Measurements from ENCODE around the gene GDF9. TPM values are rescaled to one million over a fixed set of nuclear protein-coding genes. Genes with fewer than 3 reads are reported as not detected.

The GDF9 gene
- total and polyA plus RNA-seq, 10 of the 15 experiments (the other 5 are each of a cell fraction or from before 2014, with no cell fraction given), result 0.11 to 1.5 (median 0.34) TPM

DNA sequence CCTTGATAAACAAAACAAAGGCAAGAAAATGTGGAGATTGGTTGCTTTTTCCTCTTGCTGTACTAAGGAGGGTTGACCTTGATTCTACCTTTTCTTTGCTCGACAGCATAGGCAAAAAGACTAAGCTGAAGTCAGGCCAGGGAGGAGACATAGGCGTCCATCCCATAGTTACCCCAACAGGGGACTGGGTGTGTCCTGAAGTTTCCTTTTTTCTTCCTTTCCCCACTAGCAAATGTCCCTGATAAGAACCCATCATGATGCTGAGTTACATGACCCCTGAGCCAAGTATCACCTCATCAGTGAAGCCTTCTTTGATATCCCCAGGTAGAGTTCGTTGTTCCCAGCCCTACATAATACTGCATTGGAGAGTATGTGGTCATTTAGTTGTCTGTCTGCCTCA, 26.0 kb downstream of the GDF9 start (continued):
- TF ChIP-seq CREM (IDR thresholded peaks at IDR 0.05; ENCODE audit: low read depth) (no peak), STAT1 (conservative IDR thresholded peaks at IDR 0.05) (no peak), TAF1 (IDR thresholded peaks at IDR 0.05; ENCODE audit: borderline replicate concordance, low read depth, low read length) (no peak), BRCA1 (IDR thresholded peaks at IDR 0.05; ENCODE audit: low read depth, low read length) (no peak), ZNF217 (IDR thresholded peaks at IDR 0.05) (no peak)

DNA sequence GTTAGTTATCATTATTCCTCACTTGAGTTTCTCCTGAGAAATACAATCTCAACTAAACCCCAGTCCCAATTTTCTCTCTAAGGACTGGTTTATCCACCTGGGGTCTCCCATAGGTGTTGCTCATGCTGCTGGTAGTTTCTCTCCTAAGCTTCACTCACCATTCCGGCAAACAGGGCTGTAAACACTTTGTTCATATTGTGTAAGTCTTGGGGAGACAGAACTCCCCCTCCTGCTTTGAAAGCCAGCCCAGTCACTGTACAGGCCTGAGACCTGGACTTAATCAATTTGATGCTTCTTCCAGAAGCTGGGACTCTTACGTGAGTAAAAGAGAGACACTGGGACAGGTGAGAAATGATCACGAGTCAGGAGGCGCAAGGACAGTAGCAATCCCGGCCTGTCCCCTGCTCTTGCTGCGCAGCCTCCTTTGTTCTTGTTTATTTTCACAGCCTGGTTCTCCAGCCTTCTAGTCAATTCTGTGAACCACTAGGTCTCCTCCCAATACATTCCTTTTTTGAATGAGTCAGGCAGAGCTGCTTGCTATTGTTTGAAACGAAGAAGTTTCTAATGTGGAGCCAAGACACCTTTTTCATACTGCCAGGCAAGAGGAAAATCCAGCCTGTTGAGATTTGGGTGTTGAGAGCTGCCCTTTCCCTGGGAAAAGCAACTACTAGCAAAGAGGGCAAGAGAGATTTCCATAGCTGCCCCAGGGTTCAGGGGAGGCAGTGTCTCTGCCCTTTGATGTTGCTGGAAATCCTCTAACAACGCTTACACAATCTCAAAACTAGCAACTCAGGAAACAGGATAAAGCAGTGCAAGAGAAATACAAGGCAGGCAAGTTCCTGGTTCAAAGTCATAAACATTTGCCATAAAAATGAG, 26.6 kb downstream of the GDF9 start:
- no peak for FAIRE-seq
- intact Hi-C loops (cut with micrococcal nuclease; ENCODE audit: unreplicated experiment), result no loop called here
- Histone ChIP-seq H3K9ac (ENCODE audit: control insufficient read depth, insufficient read depth, low read length) (no peak overlapping the region), H3K4me1 (ENCODE audit: control insufficient read depth, insufficient read depth, low read length) (no peaks in the 10 kb centered on the region), H3K79me2 (ENCODE audit: control insufficient read depth, insufficient read depth, low read length) (no peaks in the 10 kb centered on the region), H3K27me3 (replicated peaks in 1 of 2; ENCODE audit: control insufficient read depth in 2 of 2, insufficient read depth in 2 of 2, low read length in 1 of 2) (no peaks in the 10 kb centered on the region), H3K4me2 (ENCODE audit: control insufficient read depth, insufficient read depth) (no peak overlapping the region), H3K27ac (ENCODE audit: control insufficient read depth, insufficient read depth) (no peak overlapping the region), H3K4me3 (no peak overlapping the region), H3K9me3 (replicated peaks; ENCODE audit: control insufficient read depth, insufficient read depth, low read length) (no peaks in the 10 kb centered on the region), H3K36me3 (ENCODE audit: control insufficient read depth in 2 of 2, insufficient read depth in 2 of 2, low read length in 1 of 2) (no peaks in the 10 kb centered on the region), H2AFZ (ENCODE audit: control insufficient read depth, low read depth, low read length) (no peak overlapping the region), H4K20me1 (ENCODE audit: control insufficient read depth, insufficient read depth) (no peaks in the 10 kb centered on the region)
- BruUV-seq (replicated peaks), result no TSS peak
- SMC1A ChIA-PET (ENCODE audit: uncharacterized antibody, unreplicated experiment), result interaction anchor here (1.0 kb wide), 1 partner anchor 200 kb away, joined by 4 read pairs; no protein-coding TSS in a partner anchor
- POLR2A ChIA-PET, result no interaction called here
- 83% methylated on average over 8 of the region's 8 CpGs for WGBS (ENCODE audit: insufficient coverage, insufficient replicate concordance, low lambda C conversion rate, missing lambda C conversion rate)
- no peak for ATAC-seq
- in situ Hi-C loops (cut with MboI), result no loop called here
- RAD21 ChIA-PET (ENCODE audit: unreplicated experiment), result no interaction called here
- no peak for DNase-seq (ENCODE audit: low read depth, low spot score)
- CTCF ChIA-PET, result interaction anchor here (0.6 to 0.9 kb wide), 2 partner anchors 22 to 132 kb away, joined by 3 read pairs; no protein-coding TSS in a partner anchor
- no peak for TF ChIP-seq JUNB (IDR thresholded peaks at IDR 0.05)
- TF ChIP-seq, protein P1, sequence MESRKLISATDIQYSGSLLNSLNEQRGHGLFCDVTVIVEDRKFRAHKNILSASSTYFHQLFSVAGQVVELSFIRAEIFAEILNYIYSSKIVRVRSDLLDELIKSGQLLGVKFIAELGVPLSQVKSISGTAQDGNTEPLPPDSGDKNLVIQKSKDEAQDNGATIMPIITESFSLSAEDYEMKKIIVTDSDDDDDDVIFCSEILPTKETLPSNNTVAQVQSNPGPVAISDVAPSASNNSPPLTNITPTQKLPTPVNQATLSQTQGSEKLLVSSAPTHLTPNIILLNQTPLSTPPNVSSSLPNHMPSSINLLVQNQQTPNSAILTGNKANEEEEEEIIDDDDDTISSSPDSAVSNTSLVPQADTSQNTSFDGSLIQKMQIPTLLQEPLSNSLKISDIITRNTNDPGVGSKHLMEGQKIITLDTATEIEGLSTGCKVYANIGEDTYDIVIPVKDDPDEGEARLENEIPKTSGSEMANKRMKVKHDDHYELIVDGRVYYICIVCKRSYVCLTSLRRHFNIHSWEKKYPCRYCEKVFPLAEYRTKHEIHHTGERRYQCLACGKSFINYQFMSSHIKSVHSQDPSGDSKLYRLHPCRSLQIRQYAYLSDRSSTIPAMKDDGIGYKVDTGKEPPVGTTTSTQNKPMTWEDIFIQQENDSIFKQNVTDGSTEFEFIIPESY (IDR thresholded peaks at IDR 0.05), result no peak
- no peak for TF ChIP-seq HDAC2 (IDR thresholded peaks at IDR 0.05)
- no peak for TF ChIP-seq SMARCA5 (IDR thresholded peaks at IDR 0.05)
- TF ChIP-seq, protein P2, sequence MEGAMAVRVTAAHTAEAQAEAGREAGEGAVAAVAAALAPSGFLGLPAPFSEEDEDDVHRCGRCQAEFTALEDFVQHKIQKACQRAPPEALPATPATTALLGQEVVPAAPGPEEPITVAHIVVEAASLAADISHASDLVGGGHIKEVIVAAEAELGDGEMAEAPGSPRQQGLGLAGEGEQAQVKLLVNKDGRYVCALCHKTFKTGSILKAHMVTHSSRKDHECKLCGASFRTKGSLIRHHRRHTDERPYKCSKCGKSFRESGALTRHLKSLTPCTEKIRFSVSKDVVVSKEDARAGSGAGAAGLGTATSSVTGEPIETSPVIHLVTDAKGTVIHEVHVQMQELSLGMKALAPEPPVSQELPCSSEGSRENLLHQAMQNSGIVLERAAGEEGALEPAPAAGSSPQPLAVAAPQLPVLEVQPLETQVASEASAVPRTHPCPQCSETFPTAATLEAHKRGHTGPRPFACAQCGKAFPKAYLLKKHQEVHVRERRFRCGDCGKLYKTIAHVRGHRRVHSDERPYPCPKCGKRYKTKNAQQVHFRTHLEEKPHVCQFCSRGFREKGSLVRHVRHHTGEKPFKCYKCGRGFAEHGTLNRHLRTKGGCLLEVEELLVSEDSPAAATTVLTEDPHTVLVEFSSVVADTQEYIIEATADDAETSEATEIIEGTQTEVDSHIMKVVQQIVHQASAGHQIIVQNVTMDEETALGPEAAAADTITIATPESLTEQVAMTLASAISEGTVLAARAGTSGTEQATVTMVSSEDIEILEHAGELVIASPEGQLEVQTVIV (IDR thresholded peaks at IDR 0.05; ENCODE audit: borderline replicate concordance, partially characterized antibody), result no peak
- no peak for TF ChIP-seq MXI1 (IDR thresholded peaks at IDR 0.05; ENCODE audit: low read depth, low read length)
- TF ChIP-seq, protein P3, sequence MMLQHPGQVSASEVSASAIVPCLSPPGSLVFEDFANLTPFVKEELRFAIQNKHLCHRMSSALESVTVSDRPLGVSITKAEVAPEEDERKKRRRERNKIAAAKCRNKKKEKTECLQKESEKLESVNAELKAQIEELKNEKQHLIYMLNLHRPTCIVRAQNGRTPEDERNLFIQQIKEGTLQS (IDR thresholded peaks at IDR 0.05; ENCODE audit: borderline replicate concordance, extremely low read depth, low read depth, low read length), result no peak
- TF ChIP-seq STAT3 (IDR thresholded peaks at IDR 0.05; ENCODE audit: low read depth, low read length), result no peak
- no peak for TF ChIP-seq CHD2 (IDR thresholded peaks at IDR 0.05; ENCODE audit: borderline replicate concordance, low read depth, low read length)
- no peak for TF ChIP-seq POLR2AphosphoS2 (IDR thresholded peaks at IDR 0.05; ENCODE audit: low read depth, low read length)
- TF ChIP-seq HDAC6 (IDR thresholded peaks at IDR 0.05; ENCODE audit: unreplicated experiment), result no peak

All from GM12878 (cell line).